DOHH2 (cell line): ENCODE measurements around the gene RIC8A.

Source experiments
- H3F3A ChIP-seq: fragments of 200-600 bp; sonication (generic), shearing (Covaris generic); 2 replicates; pipeline ENCODE4 v1.6.0; 2016; ENCODE audit warnings: antibody characterized with exemption, mild to moderate bottlenecking; ENCODE audit not compliant: control insufficient read depth, insufficient read depth
- H3K27ac ChIP-seq: fragments of 200-600 bp; sonication (generic); 2 replicates; pipeline ENCODE4 v1.5.1; 2014; ENCODE audit warnings: low read depth, mild to moderate bottlenecking, low read length, moderate library complexity
- H3K27me3 ChIP-seq: fragments of 200-600 bp; sonication (generic); 2 replicates; pipeline ENCODE4 v1.6.1; 2014; ENCODE audit warnings: mild to moderate bottlenecking, low read length, mixed read lengths; ENCODE audit not compliant: control insufficient read depth
- H3K36me3 ChIP-seq: fragments of 200-600 bp; sonication (generic); 2 replicates; pipeline ENCODE4 v1.6.1; 2014; ENCODE audit warnings: mild to moderate bottlenecking, low read length, moderate library complexity, mixed read lengths; ENCODE audit not compliant: control insufficient read depth
- H3K4me1 ChIP-seq: fragments of 200-600 bp; sonication (generic); 2 replicates; pipeline ENCODE4 v1.6.1; 2014; ENCODE audit warnings: mild to moderate bottlenecking, low read length, mixed read lengths; ENCODE audit not compliant: control insufficient read depth
- H3K4me2 ChIP-seq: fragments of 200-600 bp; sonication (generic); 2 replicates; pipeline ENCODE4 v1.6.0; 2014; ENCODE audit warnings: mild to moderate bottlenecking, low read length, moderate library complexity
- H3K4me3 ChIP-seq: fragments of 200-600 bp; sonication (generic); 2 replicates; pipeline ENCODE4 v1.5.1; 2014; ENCODE audit warnings: mild to moderate bottlenecking, low read length, mixed read lengths
- H3K79me2 ChIP-seq: fragments of 200-600 bp; sonication (generic); 2 replicates; pipeline ENCODE4 v1.6.1; 2014; ENCODE audit warnings: mild to moderate bottlenecking, low read length, mixed read lengths; ENCODE audit not compliant: control insufficient read depth
- H3K9me2 ChIP-seq: fragments of 200-600 bp; sonication (generic); replicated peaks from 2 replicates; pipeline ENCODE4 v1.6.1; 2014; ENCODE audit warnings: mild to moderate bottlenecking, low read length, mixed read lengths; ENCODE audit not compliant: control insufficient read depth
- H3K9me3 ChIP-seq: fragments of 200-600 bp; sonication (generic); 2 replicates; pipeline ENCODE4 v1.6.1; 2014; ENCODE audit warnings: antibody characterized with exemption, low read length, mixed read lengths; ENCODE audit not compliant: control insufficient read depth, insufficient read depth
- H4K20me1 ChIP-seq: fragments of 200-600 bp; sonication (generic); 2 replicates; pipeline ENCODE4 v1.6.0; 2014; ENCODE audit warnings: low read depth, mild to moderate bottlenecking, antibody characterized with exemption, low read length, moderate library complexity; ENCODE audit not compliant: control insufficient read depth, insufficient read depth
- CTCF ChIP-seq: fragments of 200-600 bp; sonication (generic); IDR thresholded peaks from one replicate; pipeline ENCODE4 v1.5.1; 2014; ENCODE audit warnings: antibody characterized with exemption, mild to moderate bottlenecking, low read depth, low read length; ENCODE audit not compliant: poor library complexity, severe bottlenecking
- EZH2phosphoT487 ChIP-seq: fragments of 200-600 bp; sonication (generic); IDR thresholded peaks from 2 replicates; pipeline ENCODE4 v1.6.1; 2017; ENCODE audit warnings: borderline replicate concordance, mild to moderate bottlenecking, antibody characterized with exemption, low read length, moderate library complexity, mixed read lengths

The RIC8A gene

GRCh38 chr11:252666-253065 is 45.2 kb downstream of the RIC8A start:
- peaks cover 11% of the 10 kb centered on the region for H3K4me1 ChIP-seq
- H4K20me1 ChIP-seq, result peaks cover 3% of the 10 kb centered on the region; the same call in 1 of the 2 replicates
- no peaks in the 10 kb centered on the region for H3K27me3 ChIP-seq
- H3K79me2 ChIP-seq, result no peaks in the 10 kb centered on the region
- no peak for TF ChIP-seq EZH2phosphoT487
- TF ChIP-seq CTCF, result no peak
- no peak overlapping the region for H3K27ac ChIP-seq
- peaks cover 56% of the 10 kb centered on the region for H3K36me3 ChIP-seq
- H3K9me3 ChIP-seq, result no peaks in the 10 kb centered on the region
- no peaks in the 10 kb centered on the region for H3K9me2 ChIP-seq
- no peak overlapping the region for H3K4me2 ChIP-seq
- H3F3A ChIP-seq, result peaks cover 16% of the 10 kb centered on the region
- no peak overlapping the region for H3K4me3 ChIP-seq

GRCh38 chr11:253160-253885 is 45.8 kb downstream of the RIC8A start:
- H3K9me3 ChIP-seq, result no peaks in the 10 kb centered on the region
- peaks cover 3% of the 10 kb centered on the region; the same call in 1 of the 2 replicates for H4K20me1 ChIP-seq
- H3K79me2 ChIP-seq, result no peaks in the 10 kb centered on the region
- H3K9me2 ChIP-seq, result no peaks in the 10 kb centered on the region
- H3K27ac ChIP-seq, result no peak overlapping the region
- no peak overlapping the region for H3K4me2 ChIP-seq
- peaks cover 18% of the 10 kb centered on the region for H3K4me1 ChIP-seq
- H3K27me3 ChIP-seq, result no peaks in the 10 kb centered on the region
- H3F3A ChIP-seq, result peaks cover 16% of the 10 kb centered on the region
- H3K4me3 ChIP-seq, result no peak overlapping the region
- H3K36me3 ChIP-seq, result peaks cover 49% of the 10 kb centered on the region
- TF ChIP-seq CTCF (no peak), EZH2phosphoT487 (no peak)

- no peaks in the 10 kb centered on the region for H3K79me2 ChIP-seq
- peaks cover 44% of the 10 kb centered on the region for H3K36me3 ChIP-seq
- H3F3A ChIP-seq, result peaks cover 16% of the 10 kb centered on the region
- no peaks in the 10 kb centered on the region for H3K9me2 ChIP-seq
- H4K20me1 ChIP-seq, result peaks cover 3% of the 10 kb centered on the region; the same call in 1 of the 2 replicates
- H3K4me1 ChIP-seq, result peaks cover 19% of the 10 kb centered on the region
- H3K27me3 ChIP-seq, result no peaks in the 10 kb centered on the region
- no peak overlapping the region for H3K27ac ChIP-seq
- no peaks in the 10 kb centered on the region for H3K9me3 ChIP-seq
- no peak overlapping the region for H3K4me3 ChIP-seq
- no peak for TF ChIP-seq EZH2phosphoT487
- no peak for TF ChIP-seq CTCF
- no peak overlapping the region for H3K4me2 ChIP-seq
Observed at GRCh38 chr11:253886-254270, 46.4 kb downstream of the RIC8A start.
